HCT116 (cell line): Measurements from ENCODE around the gene PRKG1. TPM values are rescaled to one million over a fixed set of nuclear protein-coding genes. Genes with fewer than 3 reads are reported as not detected.

Experiments used
- ATAC-seq: fragments of 200-7000 bp; cut with Tn5 transposase; 2 replicates; pipeline ENCODE4 v1.9.1; 2020; ENCODE audit warnings: mild to moderate bottlenecking, moderate library complexity
- BruUV-seq: library from RNA; stranded (reverse); fragments of 400-500 nt; replicated peaks from 2 replicates; lab custom pipeline; 2021; lab: Mats Ljungman, UMichigan
- CTCF ChIA-PET: fragments of 300-600 bp; sonication (Branson Sonifier 250); formaldehyde crosslinking; loops from one replicate; lab custom pipeline; 2021; ENCODE audit warnings: antibody characterized with exemption; lab: Charles Lee
- POLR2A ChIA-PET: fragments of 300-600, 350-600 bp; sonication (Branson Sonifier 250); formaldehyde crosslinking; loops from one replicate; lab custom pipeline; 2021; ENCODE audit warnings: antibody characterized with exemption; lab: Charles Lee
- RAD21 ChIA-PET, 2 experiments: fragments of 300-600 bp; sonication (Branson Sonifier 250); formaldehyde crosslinking; loops; one replicate each; lab custom pipeline; 2023; ENCODE audit warnings: low total read pairs in 2 of 2; ENCODE audit not compliant: uncharacterized antibody in 2 of 2, unreplicated experiment in 2 of 2, low non-redundant PET in 1 of 2; lab: Charles Lee
- DNase-seq: peaks from one replicate; pipeline ENCODE4 v3.0.0-alpha.2; 2010; ENCODE audit warnings: low read depth, low spot score
- H2AFZ ChIP-seq: fragments of 200-600 bp; shearing (Covaris generic), sonication (generic); 2 replicates; pipeline ENCODE4 v1.6.1; 2017; ENCODE audit warnings: low read depth, mixed run types, mixed read lengths, antibody characterized with exemption, low read length; ENCODE audit not compliant: poor library complexity, severe bottlenecking
- H3K27ac ChIP-seq: 2 replicates; pipeline ENCODE4 v1.5.1; 2012; ENCODE audit warnings: low read depth, low read length
- H3K27me3 ChIP-seq: fragments of 200-600 bp; sonication (generic); 2 replicates; pipeline ENCODE4 v1.6.1; 2016; ENCODE audit warnings: mixed run types, low read length, mixed read lengths; ENCODE audit not compliant: insufficient read depth
- H3K36me3 ChIP-seq, 2 experiments: fragments of 200-500 bp in 1 of 2; fragments of 200-600 bp in 1 of 2; sonication (Bioruptor generic) in 1 of 2; sonication (generic) in 1 of 2; 2 replicates each; pipeline versions ENCODE4 v1.5.1 to v1.6.1; 2014 to 2016; ENCODE audit warnings: low read length in 2 of 2, inconsistent platforms in 1 of 2, mixed read lengths in 1 of 2, mixed run types in 1 of 2; ENCODE audit not compliant: insufficient read depth in 2 of 2, control insufficient read depth in 1 of 2
- H3K4me1 ChIP-seq, 2 experiments: fragments of 200-600 bp in 1 of 2; sonication (generic) in 1 of 2; 2 replicates each; pipeline versions ENCODE4 v1.5.1 to v1.6.1; 2012 to 2017; ENCODE audit warnings: low read length in 2 of 2, inconsistent platforms in 1 of 2, mild to moderate bottlenecking in 1 of 2, mixed read lengths in 1 of 2, mixed run types in 1 of 2, moderate library complexity in 1 of 2; ENCODE audit not compliant: insufficient read depth in 2 of 2, control insufficient read depth in 1 of 2
- H3K4me2 ChIP-seq: fragments of 200-600 bp; sonication (generic); 2 replicates; pipeline ENCODE4 v1.6.1; 2017; ENCODE audit warnings: mixed run types, low read length, mixed read lengths
- H3K4me3 ChIP-seq, 2 experiments: fragments of 200-600 bp in 1 of 2; sonication (generic) in 1 of 2; replicated peaks in 1 of 2; 2 replicates each; pipeline ENCODE4 v1.5.1; 2011 to 2016; ENCODE audit warnings: low read length in 2 of 2, control low read depth in 1 of 2, low read depth in 1 of 2, mild to moderate bottlenecking in 1 of 2, mixed read lengths in 1 of 2, mixed run types in 1 of 2
- H3K79me2 ChIP-seq: fragments of 200-600 bp; sonication (generic); 2 replicates; pipeline ENCODE4 v1.6.1; 2017; ENCODE audit warnings: mild to moderate bottlenecking, mixed run types, low read length, moderate library complexity, mixed read lengths; ENCODE audit not compliant: insufficient read depth
- H3K9ac ChIP-seq: fragments of 200-600 bp; sonication (generic); 2 replicates; pipeline ENCODE4 v1.6.1; 2016; ENCODE audit warnings: low read length, mixed read lengths
- H3K9me2 ChIP-seq: fragments of 200-600 bp; sonication (generic), shearing (Covaris generic); 2 replicates; pipeline ENCODE4 v1.6.1; 2017; ENCODE audit warnings: mixed run types, mild to moderate bottlenecking, moderate library complexity; ENCODE audit not compliant: insufficient read depth
- H3K9me3 ChIP-seq, 2 experiments: fragments of 200-500 bp in 1 of 2; fragments of 200-600 bp in 1 of 2; sonication (Bioruptor generic) in 1 of 2; sonication (generic) in 1 of 2; 2 replicates each; pipeline ENCODE4 v1.6.1; 2014 to 2017; ENCODE audit warnings: low read length in 2 of 2, mixed read lengths in 2 of 2, inconsistent platforms in 1 of 2, low read depth in 1 of 2, mild to moderate bottlenecking in 1 of 2, mixed run types in 1 of 2, moderate library complexity in 1 of 2; ENCODE audit not compliant: control insufficient read depth in 1 of 2, insufficient read depth in 1 of 2
- H4K20me1 ChIP-seq: fragments of 200-600 bp; sonication (generic), shearing (Covaris generic); 2 replicates; pipeline ENCODE4 v1.6.1; 2017; ENCODE audit warnings: mixed run types, mild to moderate bottlenecking, moderate library complexity; ENCODE audit not compliant: insufficient read depth
- CBX3 ChIP-seq: IDR thresholded peaks from 2 replicates; pipeline ENCODE4 v1.6.1; 2012; ENCODE audit warnings: low read depth
- CEBPB ChIP-seq: IDR thresholded peaks from 2 replicates; pipeline ENCODE4 v1.6.1; 2012; ENCODE audit warnings: low read depth
- EGR1 ChIP-seq: IDR thresholded peaks from 2 replicates; pipeline ENCODE4 v1.6.1; 2012; ENCODE audit warnings: low read depth
- FOSL1 ChIP-seq: IDR thresholded peaks from 2 replicates; pipeline ENCODE4 v1.6.1; 2012; ENCODE audit warnings: low read depth
- SP1 ChIP-seq: IDR thresholded peaks from 2 replicates; pipeline ENCODE4 v1.6.1; 2012; ENCODE audit warnings: low read depth
- SRF ChIP-seq: IDR thresholded peaks from 2 replicates; pipeline ENCODE4 v1.6.1; 2012; ENCODE audit warnings: low read depth
- TCF7L2 ChIP-seq: IDR thresholded peaks from 2 replicates; pipeline ENCODE4 v1.7.0; 2011; ENCODE audit warnings: borderline replicate concordance, inconsistent platforms; ENCODE audit not compliant: insufficient read depth, insufficient read length; ENCODE audit errors: extremely low read depth
- ZFX ChIP-seq: fragments of 450-650 bp; IDR thresholded peaks from 2 replicates; pipeline ENCODE4 v1.6.1; 2017
- ZNF274 ChIP-seq: fragments of 200-500 bp; sonication (Bioruptor generic); IDR thresholded peaks from 2 replicates; pipeline ENCODE4 v1.6.1; 2014; ENCODE audit warnings: mild to moderate bottlenecking, low read depth, low read length, inconsistent platforms
- intact Hi-C: fragments of 100-400 bp; cut with micrococcal nuclease; formaldehyde crosslinking; loops from 2 replicates; pipeline ENCODE4 v1.10.0; 2022
- total RNA-seq: library from RNA; stranded (reverse); gene quantifications from one replicate; pipeline ENCODE4 v1.2.1, GENCODE V29; 2021; ENCODE audit not compliant: unreplicated experiment
- TF ChIP-seq, protein P1 (sequence below): IDR thresholded peaks from 2 replicates; pipeline ENCODE4 v1.6.1; 2012
- TF ChIP-seq, protein P2 (sequence below): IDR thresholded peaks from 2 replicates; pipeline ENCODE4 v1.6.1; 2012; ENCODE audit warnings: low read depth
- TF ChIP-seq, protein P3 (sequence below): IDR thresholded peaks from 2 replicates; pipeline ENCODE4 v1.6.1; 2012
- TF ChIP-seq, protein P4 (sequence below), 3 experiments: fragments of 200-600 bp in 1 of 3; sonication (generic) in 1 of 3; IDR thresholded peaks in 2 of 3; conservative IDR thresholded peaks in 1 of 3; 2 replicates each; pipeline ENCODE4 v1.5.1; 2012 to 2017; ENCODE audit warnings: low read depth in 2 of 3, low read length in 2 of 3, antibody characterized with exemption in 1 of 3, borderline replicate concordance in 1 of 3, control low read depth in 1 of 3, mild to moderate bottlenecking in 1 of 3, mixed read lengths in 1 of 3, mixed run types in 1 of 3, moderate library complexity in 1 of 3; ENCODE audit not compliant: insufficient read depth in 1 of 3

PRKG1 gene
- total RNA-seq, 1 experiment from 2014 or later, result 1.4 TPM

DNA sequence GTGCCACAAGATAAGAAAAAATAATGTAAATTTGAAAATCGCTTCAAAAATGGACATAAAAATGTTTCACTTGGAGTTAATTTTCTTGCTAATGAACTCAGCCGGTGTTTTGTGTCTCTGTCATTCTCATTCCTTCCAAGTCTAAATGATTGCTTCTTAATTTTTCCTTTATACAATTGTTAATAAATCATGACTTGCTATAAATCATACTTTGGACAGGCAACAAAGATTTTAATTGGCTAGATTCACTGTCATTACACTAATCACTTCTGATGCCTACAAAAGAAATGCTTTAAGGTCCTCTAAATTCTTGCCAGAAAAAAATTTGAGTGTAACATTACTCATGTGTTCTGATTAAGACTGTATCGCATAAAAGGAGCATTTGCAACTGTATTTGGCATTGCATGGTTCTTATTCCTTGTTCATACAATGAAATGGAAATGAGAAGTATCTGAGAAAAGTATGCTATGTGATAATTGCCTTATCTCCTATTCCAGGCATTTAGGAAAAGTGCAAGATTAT, 1000.3 kb downstream of the PRKG1 start:
- Histone ChIP-seq H3K79me2 (no peaks in the 10 kb centered on the region), H3K27ac (no peak overlapping the region), H3K9me2 (no peaks in the 10 kb centered on the region), H3K9me3 (no peaks in the 10 kb centered on the region), H3K36me3 (no peaks in the 10 kb centered on the region), H3K4me3 (no peak overlapping the region), H3K27me3 (no peaks in the 10 kb centered on the region), H3K9ac (no peak overlapping the region), H3K4me2 (no peak overlapping the region), H3K4me1 (no peaks in the 10 kb centered on the region), H2AFZ (no peak overlapping the region), H4K20me1 (no peaks in the 10 kb centered on the region)
- TF ChIP-seq ZNF274, result no peak
- no peak for TF ChIP-seq CBX3
- no peak for TF ChIP-seq SP1
- TF ChIP-seq, protein P1, sequence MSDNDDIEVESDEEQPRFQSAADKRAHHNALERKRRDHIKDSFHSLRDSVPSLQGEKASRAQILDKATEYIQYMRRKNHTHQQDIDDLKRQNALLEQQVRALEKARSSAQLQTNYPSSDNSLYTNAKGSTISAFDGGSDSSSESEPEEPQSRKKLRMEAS, result no peak
- no peak for TF ChIP-seq FOSL1
- ATAC-seq (no peak), DNase-seq (no peak)
- no TSS peak for BruUV-seq
- POLR2A ChIA-PET, result no interaction called here
- intact Hi-C loops, result no loop called here
- CTCF ChIA-PET, result no interaction called here
- RAD21 ChIA-PET, result no interaction called here

GRCh38 chr10:52077814-52078213, 1003.5 kb downstream of the PRKG1 start:
- Histone ChIP-seq H3K27me3 (no peaks in the 10 kb centered on the region), H3K4me3 (no peak overlapping the region), H3K36me3 (no peaks in the 10 kb centered on the region), H2AFZ (no peak overlapping the region), H3K4me2 (no peak overlapping the region), H3K9ac (no peak overlapping the region), H3K9me3 (no peaks in the 10 kb centered on the region), H3K9me2 (no peaks in the 10 kb centered on the region), H4K20me1 (no peaks in the 10 kb centered on the region), H3K79me2 (no peaks in the 10 kb centered on the region), H3K4me1 (no peaks in the 10 kb centered on the region), H3K27ac (no peak overlapping the region)
- ChIA-PET RAD21 (no interaction called here), POLR2A (no interaction called here), CTCF (no interaction called here)
- no peak for TF ChIP-seq CEBPB
- no peak for TF ChIP-seq ZFX
- TF ChIP-seq SRF, result no peak
- no peak for TF ChIP-seq TCF7L2
- TF ChIP-seq, protein P2, sequence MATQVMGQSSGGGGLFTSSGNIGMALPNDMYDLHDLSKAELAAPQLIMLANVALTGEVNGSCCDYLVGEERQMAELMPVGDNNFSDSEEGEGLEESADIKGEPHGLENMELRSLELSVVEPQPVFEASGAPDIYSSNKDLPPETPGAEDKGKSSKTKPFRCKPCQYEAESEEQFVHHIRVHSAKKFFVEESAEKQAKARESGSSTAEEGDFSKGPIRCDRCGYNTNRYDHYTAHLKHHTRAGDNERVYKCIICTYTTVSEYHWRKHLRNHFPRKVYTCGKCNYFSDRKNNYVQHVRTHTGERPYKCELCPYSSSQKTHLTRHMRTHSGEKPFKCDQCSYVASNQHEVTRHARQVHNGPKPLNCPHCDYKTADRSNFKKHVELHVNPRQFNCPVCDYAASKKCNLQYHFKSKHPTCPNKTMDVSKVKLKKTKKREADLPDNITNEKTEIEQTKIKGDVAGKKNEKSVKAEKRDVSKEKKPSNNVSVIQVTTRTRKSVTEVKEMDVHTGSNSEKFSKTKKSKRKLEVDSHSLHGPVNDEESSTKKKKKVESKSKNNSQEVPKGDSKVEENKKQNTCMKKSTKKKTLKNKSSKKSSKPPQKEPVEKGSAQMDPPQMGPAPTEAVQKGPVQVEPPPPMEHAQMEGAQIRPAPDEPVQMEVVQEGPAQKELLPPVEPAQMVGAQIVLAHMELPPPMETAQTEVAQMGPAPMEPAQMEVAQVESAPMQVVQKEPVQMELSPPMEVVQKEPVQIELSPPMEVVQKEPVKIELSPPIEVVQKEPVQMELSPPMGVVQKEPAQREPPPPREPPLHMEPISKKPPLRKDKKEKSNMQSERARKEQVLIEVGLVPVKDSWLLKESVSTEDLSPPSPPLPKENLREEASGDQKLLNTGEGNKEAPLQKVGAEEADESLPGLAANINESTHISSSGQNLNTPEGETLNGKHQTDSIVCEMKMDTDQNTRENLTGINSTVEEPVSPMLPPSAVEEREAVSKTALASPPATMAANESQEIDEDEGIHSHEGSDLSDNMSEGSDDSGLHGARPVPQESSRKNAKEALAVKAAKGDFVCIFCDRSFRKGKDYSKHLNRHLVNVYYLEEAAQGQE, result no peak
- TF ChIP-seq FOSL1, result no peak
- TF ChIP-seq, protein P3, sequence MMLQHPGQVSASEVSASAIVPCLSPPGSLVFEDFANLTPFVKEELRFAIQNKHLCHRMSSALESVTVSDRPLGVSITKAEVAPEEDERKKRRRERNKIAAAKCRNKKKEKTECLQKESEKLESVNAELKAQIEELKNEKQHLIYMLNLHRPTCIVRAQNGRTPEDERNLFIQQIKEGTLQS, result no peak
- TF ChIP-seq, protein P1, result no peak
- TF ChIP-seq EGR1, result no peak
- TF ChIP-seq, protein P4, sequence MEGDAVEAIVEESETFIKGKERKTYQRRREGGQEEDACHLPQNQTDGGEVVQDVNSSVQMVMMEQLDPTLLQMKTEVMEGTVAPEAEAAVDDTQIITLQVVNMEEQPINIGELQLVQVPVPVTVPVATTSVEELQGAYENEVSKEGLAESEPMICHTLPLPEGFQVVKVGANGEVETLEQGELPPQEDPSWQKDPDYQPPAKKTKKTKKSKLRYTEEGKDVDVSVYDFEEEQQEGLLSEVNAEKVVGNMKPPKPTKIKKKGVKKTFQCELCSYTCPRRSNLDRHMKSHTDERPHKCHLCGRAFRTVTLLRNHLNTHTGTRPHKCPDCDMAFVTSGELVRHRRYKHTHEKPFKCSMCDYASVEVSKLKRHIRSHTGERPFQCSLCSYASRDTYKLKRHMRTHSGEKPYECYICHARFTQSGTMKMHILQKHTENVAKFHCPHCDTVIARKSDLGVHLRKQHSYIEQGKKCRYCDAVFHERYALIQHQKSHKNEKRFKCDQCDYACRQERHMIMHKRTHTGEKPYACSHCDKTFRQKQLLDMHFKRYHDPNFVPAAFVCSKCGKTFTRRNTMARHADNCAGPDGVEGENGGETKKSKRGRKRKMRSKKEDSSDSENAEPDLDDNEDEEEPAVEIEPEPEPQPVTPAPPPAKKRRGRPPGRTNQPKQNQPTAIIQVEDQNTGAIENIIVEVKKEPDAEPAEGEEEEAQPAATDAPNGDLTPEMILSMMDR (IDR thresholded peaks at IDR 0.05 in 2 of 3, conservative IDR thresholded peaks at IDR 0.05 in 1 of 3; ENCODE audit: borderline replicate concordance in 1 of 3, insufficient read depth in 1 of 3, low read depth in 2 of 3, low read length in 2 of 3), result no peak
- BruUV-seq, result no TSS peak
- DNase-seq (no peak), ATAC-seq (no peak)
- intact Hi-C loops, result no loop called here
